ENCODE measurements around the gene QPCTL. TPM values are rescaled to one million over a fixed set of nuclear protein-coding genes. Genes with fewer than 3 reads are reported as not detected.

The QPCTL gene
- total and polyA plus RNA-seq, 10 of the 15 experiments (the other 5 are each of a cell fraction or from before 2014, with no cell fraction given) = 1.1 to 22.6 (median 11.2) TPM

GRCh38 chr19:45655073-45655472, 37.4 kb upstream of the QPCTL start (continued):
- TF ChIP-seq ATF2 (IDR thresholded peaks at IDR 0.05; ENCODE audit: low read length) (no peak), STAT1 (conservative IDR thresholded peaks at IDR 0.05) (no peak), USF2 (IDR thresholded peaks at IDR 0.05; ENCODE audit: borderline replicate concordance, low read depth, low read length) (no peak), HCFC1 (IDR thresholded peaks at IDR 0.05; ENCODE audit: low read length) (no peak), BCLAF1 (IDR thresholded peaks at IDR 0.05) (no peak), SP1 (IDR thresholded peaks at IDR 0.05; ENCODE audit: low read depth, low read length) (no peak), CBFB (IDR thresholded peaks at IDR 0.05; ENCODE audit: low read depth) (no peak), YY1 (IDR thresholded peaks at IDR 0.05; ENCODE audit: low read depth, low read length) (no peak), FOS (IDR thresholded peaks at IDR 0.05; ENCODE audit: borderline replicate concordance, extremely low read depth, insufficient read length) (no peak), IRF4 (IDR thresholded peaks at IDR 0.05; ENCODE audit: low read depth, low read length) (no peak)
